Stimulated activated CD8-positive, alpha-beta memory T cell treated with anti-CD3 and anti-CD28 coated beads, Interleukin-2, amount 100 ng/mL, for 48 hours (primary cell): ENCODE data around the gene MST1R.

ENCODE experiments used
- DNase-seq, 2 donors: peaks; one replicate each; pipeline ENCODE4 v3.0.0-alpha.2; 2020; ENCODE audit warnings: low read depth in 2 of 2

The MST1R gene

DNA sequence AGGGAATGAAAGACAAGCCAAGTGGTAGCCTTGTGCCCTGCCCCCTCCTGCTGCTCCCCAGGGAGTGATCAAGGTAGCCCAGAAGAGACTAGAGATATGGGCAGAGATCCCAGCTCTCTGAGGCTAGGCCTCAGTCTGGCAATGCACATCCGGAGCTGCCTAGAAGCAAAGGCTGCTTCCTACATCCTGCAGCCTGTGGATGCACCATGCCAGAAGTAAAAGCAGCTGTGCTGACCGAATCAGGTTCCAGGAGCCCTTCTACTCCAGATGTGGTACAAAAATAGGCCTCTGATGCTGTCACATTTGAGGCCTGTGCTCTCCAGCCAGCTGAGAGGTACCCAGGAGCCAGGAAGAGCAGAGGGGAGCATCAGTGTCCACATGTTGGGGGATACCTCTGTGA lies 63.3 kb downstream of the MST1R start:
- no peak for DNase-seq

- DNase-seq, result peak; percentile 51 to 66
These were observed 64.4 kb downstream of the MST1R start for GRCh38 chr3:49839193-49839809.
